Parathyroid adenoma (tissue), 2 donors: ENCODE results near the gene TMSB10.
"Not testable (repeated sequence)": the region's sequence is repeated elsewhere in the genome, so short reads cannot be mapped to it uniquely, and the experiment has no call there.

Source experiments
- H2AFZ ChIP-seq: fragments of 300-600 bp; sonication (generic); one replicate; pipeline ENCODE4 v1.7.0; 2017; ENCODE audit warnings: antibody characterized with exemption, mild to moderate bottlenecking
- H3K27ac ChIP-seq: fragments of 300-600 bp; sonication (generic); one replicate; pipeline ENCODE4 v1.7.0; 2017
- H3K27me3 ChIP-seq: fragments of 300-600 bp; sonication (generic); one replicate; pipeline ENCODE4 v1.7.0; 2017; ENCODE audit warnings: low read length; ENCODE audit not compliant: control insufficient read depth, insufficient read depth
- H3K36me3 ChIP-seq: fragments of 300-600 bp; sonication (generic); one replicate; pipeline ENCODE4 v1.7.0; 2017; ENCODE audit warnings: low read length; ENCODE audit not compliant: control insufficient read depth, insufficient read depth
- H3K4me1 ChIP-seq: fragments of 300-600 bp; sonication (generic); one replicate; pipeline ENCODE4 v1.7.0; 2017; ENCODE audit warnings: control low read depth
- H3K4me2 ChIP-seq: fragments of 300-600 bp; sonication (generic); one replicate; pipeline ENCODE4 v1.7.0; 2017; ENCODE audit warnings: low read length
- H3K4me3 ChIP-seq: fragments of 300-600 bp; sonication (generic); one replicate; pipeline ENCODE4 v1.7.0; 2017; ENCODE audit warnings: low read depth, low read length
- H3K79me2 ChIP-seq: fragments of 300-600 bp; sonication (generic); one replicate; pipeline ENCODE4 v1.7.0; 2017; ENCODE audit warnings: control low read depth
- H3K9ac ChIP-seq: fragments of 300-600 bp; sonication (generic); one replicate; pipeline ENCODE4 v1.7.0; 2017; ENCODE audit warnings: mild to moderate bottlenecking
- H3K9me3 ChIP-seq: fragments of 300-600 bp; sonication (generic); one replicate; pipeline ENCODE4 v1.7.0; 2017; ENCODE audit warnings: low read length; ENCODE audit not compliant: control insufficient read depth
- CTCF ChIP-seq: fragments of 300-600 bp; sonication (generic); IDR thresholded peaks from one replicate; pipeline ENCODE4 v1.7.0; 2017; ENCODE audit warnings: antibody characterized with exemption, mild to moderate bottlenecking
- donor health status: primary hyperparathyroidism.

The TMSB10 gene

GRCh38 chr2:84874381-84875212 is 30.9 kb upstream of the TMSB10 start:
- Histone ChIP-seq H3K36me3 (no peaks in the 10 kb centered on the region), H3K9me3 (no peaks in the 10 kb centered on the region), H3K4me3 (no peak overlapping the region), H3K4me2 (no peak overlapping the region), H3K4me1 (no peaks in the 10 kb centered on the region), H3K27ac (no peak overlapping the region), H3K9ac (no peak overlapping the region), H3K79me2 (no peaks in the 10 kb centered on the region), H3K27me3 (no peaks in the 10 kb centered on the region), H2AFZ (no peak overlapping the region)
- no peak for TF ChIP-seq CTCF

GRCh38 chr2:84875213-84875560 is 30.3 kb upstream of the TMSB10 start:
- H3K36me3 ChIP-seq = no peaks in the 10 kb centered on the region
- no peaks in the 10 kb centered on the region for H3K27me3 ChIP-seq
- no peak for TF ChIP-seq CTCF
- no peaks in the 10 kb centered on the region for H3K4me1 ChIP-seq
- H3K4me2 ChIP-seq = no peak overlapping the region
- H3K9ac ChIP-seq = no peak overlapping the region
- H3K27ac ChIP-seq = no peak overlapping the region
- no peak overlapping the region for H2AFZ ChIP-seq
- no peaks in the 10 kb centered on the region for H3K79me2 ChIP-seq
- no peaks in the 10 kb centered on the region for H3K9me3 ChIP-seq
- no peak overlapping the region for H3K4me3 ChIP-seq

- H3K36me3 ChIP-seq, H3K4me3 ChIP-seq, H3K9me3 ChIP-seq, H3K9ac ChIP-seq, H3K27me3 ChIP-seq, H3K4me2 ChIP-seq, H3K27ac ChIP-seq, H3K4me1 ChIP-seq, H2AFZ ChIP-seq, H3K79me2 ChIP-seq: not testable (repeated sequence)
These were observed 29.8 kb upstream of the TMSB10 start for GRCh38 chr2:84875619-84876018.

- no peaks in the 10 kb centered on the region for H3K27me3 ChIP-seq
- H2AFZ ChIP-seq = no peak overlapping the region
- H3K27ac ChIP-seq = no peak overlapping the region
- no peaks in the 10 kb centered on the region for H3K36me3 ChIP-seq
- H3K79me2 ChIP-seq = no peaks in the 10 kb centered on the region
- H3K4me3 ChIP-seq = no peak overlapping the region
- H3K4me2 ChIP-seq = no peak overlapping the region
- TF ChIP-seq CTCF = no peak
- no peak overlapping the region for H3K9ac ChIP-seq
- H3K9me3 ChIP-seq = no peaks in the 10 kb centered on the region
- peaks cover 5% of the 10 kb centered on the region for H3K4me1 ChIP-seq
These were observed 29.1 kb upstream of the TMSB10 start for GRCh38 chr2:84876369-84876768.

GRCh38 chr2:84878459-84878858 is 27.0 kb upstream of the TMSB10 start:
- no peak overlapping the region for H3K4me3 ChIP-seq
- no peaks in the 10 kb centered on the region for H3K36me3 ChIP-seq
- no peak overlapping the region for H3K4me2 ChIP-seq
- no peaks in the 10 kb centered on the region for H3K27me3 ChIP-seq
- no peaks in the 10 kb centered on the region for H3K79me2 ChIP-seq
- TF ChIP-seq CTCF = no peak
- H3K9ac ChIP-seq = no peak overlapping the region
- H3K27ac ChIP-seq = no peak overlapping the region
- no peak overlapping the region for H2AFZ ChIP-seq
- H3K4me1 ChIP-seq = peaks cover 8% of the 10 kb centered on the region
- H3K9me3 ChIP-seq = no peaks in the 10 kb centered on the region
